ENCODE measurements around the gene NFE2L1.
"Not testable (repeated sequence)": the region's sequence is repeated elsewhere in the genome, so short reads cannot be mapped to it uniquely, and the experiment has no call there.

Gene NFE2L1

DNA sequence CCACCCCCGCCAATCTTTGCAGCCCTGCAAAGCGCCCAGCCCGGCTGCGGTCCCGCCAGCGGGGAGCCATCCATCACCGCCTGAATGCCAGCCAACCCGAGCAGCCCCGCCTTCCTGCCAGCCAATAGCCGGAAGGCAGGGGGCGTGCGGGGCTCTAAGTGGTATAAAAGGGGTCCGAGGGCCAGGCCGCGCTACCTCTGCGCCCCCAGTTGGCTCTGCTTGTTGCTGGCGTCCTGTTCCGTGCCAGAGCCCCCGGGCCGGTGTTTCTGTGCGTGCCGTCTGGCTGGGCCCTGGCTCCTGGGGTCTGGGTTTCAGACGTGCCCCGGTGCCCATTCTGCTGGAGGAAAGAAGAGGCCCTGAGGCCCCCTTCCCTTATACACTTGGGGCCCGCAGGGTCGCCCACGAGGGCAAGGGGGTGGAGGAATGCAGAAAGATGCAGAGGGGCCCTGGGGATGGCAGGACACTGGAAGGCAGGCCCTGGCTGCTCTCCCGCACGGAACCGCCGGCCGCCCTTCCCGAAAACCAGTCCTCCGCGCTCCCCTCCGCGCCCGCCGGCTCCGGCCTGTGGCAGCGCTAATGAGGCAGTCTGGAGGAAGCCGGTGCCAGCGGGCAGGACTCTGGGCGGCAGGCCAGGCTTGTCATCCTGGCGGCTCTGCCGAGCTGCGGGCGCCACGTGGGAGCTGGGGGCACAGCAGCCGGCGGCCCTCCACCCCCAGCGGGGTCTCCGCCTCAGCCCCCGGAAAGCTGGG is 24.6 kb upstream of the NFE2L1 start:
- no peak for DNase-seq (ENCODE audit: low read depth in 2 of 2, low spot score in 1 of 2)

DNA sequence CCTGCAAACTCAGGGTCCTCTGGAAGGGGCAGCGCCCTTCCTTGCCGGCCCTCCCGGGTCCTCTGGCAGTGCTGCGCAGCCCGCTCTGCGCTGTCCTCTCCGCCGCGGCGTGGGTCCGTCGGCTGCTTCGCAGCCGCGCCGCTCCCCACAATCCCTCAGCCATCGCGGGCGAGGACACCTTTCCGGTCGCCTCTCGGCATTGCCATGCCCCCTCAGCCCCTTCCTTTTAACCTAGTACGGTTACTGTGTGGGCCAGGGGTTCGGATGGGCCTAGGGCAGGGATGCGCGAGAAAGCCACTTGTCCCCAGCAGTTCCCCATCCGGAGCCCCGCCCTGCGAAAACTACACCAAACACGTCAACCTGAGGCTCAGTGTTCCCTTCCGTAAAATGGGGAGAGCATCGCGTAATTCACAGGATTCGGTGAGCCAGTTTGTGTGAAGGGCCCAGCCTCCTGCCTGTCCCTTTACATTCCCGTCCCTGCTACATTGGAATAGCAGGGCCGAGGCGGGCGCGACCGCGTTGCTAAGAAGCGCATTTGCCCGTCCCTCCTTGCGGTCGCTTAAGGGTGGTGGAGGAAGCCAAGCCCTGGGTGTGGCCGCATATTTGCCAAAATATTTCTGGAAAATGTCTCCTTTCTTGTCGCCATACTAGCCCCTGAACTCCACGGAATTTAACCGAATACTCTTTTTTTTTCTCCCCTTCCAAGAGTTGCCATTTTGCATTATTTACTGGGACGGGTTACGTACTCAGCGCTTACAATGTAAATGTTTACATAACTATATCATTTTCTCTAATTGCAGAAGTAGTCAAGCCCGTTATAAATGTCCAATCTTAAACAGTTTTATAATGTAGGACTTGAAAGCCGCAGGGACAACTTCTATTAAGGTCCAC is 23.8 kb upstream of the NFE2L1 start:
- no peak for DNase-seq (ENCODE audit: low read depth in 2 of 2, low spot score in 1 of 2)

DNA sequence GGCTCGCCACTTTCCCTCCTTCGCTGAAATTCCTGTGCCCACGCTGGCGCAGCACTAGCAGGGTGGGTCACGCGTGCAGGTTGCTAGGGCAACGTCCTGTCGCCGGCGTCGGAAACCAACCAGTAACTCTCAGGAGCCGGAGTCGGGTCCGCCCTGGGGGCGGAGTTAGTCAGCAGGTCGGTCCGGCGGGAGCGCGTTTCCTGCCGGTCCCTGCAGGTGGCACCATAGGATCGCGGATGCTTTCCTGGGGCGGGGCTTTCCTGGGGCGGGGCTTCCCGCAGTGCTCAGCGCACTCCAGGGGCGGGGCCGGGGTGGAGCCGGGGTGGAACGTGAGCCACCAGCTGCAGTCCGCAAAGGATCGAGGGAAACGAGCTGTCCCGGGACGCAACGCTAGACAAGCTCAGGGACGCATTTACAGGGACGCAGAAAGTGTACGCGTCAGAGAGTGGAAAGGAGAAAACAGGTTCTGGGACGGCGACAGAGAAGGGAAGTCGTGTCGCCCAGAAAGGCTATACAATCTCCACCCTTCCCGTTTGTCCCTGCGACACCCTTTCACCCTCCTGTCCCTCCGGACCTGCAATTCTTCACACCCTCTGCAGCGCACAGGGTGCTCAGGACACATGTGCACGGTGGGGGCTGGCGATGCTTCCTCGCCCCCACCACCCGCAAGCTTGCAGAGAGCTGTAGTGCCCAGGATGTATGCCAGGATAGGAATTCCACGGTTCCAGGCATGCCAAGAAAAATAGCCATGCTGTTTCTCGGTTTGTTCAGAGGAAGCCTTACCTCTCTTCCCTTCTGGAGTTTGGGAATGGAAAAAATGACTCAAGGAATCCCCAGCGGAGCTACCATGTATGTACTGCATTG is 22.9 kb upstream of the NFE2L1 start:
- DNase-seq (ENCODE audit: low read depth in 2 of 2, low spot score in 1 of 2) = peak; percentile 95 to 96

DNA sequence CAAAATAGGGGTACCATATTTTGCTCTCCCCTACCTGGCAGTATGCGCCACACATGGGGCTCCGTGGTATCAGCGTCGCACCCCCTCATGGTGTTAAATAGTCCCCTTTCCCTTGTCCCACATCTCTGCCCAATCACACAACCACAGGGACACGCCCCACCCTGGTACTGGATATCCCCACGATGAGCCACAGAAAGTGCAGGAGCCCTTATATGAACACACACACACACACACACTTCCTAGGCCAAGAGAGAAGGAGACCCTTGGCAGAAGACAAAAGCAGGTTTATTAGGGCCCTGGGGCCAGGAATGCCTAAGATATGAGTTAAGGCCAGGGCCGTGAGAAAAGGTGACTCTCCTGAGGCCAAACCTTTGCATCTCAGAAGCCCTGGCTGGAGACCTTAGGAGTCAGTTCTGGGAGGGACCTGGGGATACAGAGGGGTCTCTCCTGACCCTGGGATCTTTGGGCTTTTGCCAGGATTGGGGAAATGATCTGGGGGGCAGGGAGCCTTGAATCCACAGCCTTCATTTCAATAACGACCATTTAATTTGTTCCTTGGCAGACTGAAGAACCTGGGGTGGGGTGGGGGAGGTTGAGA is 22.2 kb upstream of the NFE2L1 start:
- no peak for DNase-seq (ENCODE audit: low read depth in 2 of 2, low spot score in 1 of 2)

DNA sequence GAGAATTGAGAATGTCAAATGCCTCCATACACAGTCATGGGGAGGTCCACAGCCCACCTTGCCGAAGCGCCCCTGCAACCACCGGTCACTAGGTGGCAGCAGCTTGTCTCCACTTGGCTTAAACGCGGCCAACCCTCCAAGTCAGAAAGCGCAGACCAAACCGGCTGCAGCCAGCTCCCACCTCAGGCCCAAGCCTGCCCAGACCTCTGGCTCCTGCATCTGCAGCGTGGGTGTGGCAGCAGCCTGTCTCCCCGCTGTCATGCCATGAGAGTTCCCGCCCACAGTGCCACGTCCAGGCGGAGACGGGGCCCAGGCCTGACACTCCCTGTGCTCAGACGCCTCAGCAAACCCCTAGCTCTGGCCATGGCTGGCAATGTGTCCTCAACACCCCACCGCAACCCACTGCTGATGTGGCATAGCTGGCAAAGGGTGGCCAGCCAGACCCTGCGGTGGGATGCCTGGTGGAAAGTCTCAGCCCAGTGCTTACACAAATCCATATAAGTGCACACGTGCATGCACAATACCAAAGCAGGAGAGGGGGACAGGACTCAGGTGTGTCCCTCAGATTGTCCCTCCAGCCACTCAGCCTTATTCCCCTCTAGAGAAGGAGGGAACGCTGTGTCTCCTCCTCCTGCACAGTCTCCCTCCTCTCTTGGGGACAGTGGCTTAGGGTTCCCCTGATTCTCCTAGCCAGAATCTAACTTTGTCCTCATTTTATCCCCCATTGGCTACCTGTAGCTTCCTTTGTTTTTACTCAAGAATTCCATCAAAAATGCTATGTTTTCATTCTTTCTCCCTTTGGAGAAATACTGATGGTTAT is 21.4 kb upstream of the NFE2L1 start:
- DNase-seq (ENCODE audit: low read depth in 2 of 2, low spot score in 1 of 2) = peak in 1 of 2 donors; percentile 50

DNA sequence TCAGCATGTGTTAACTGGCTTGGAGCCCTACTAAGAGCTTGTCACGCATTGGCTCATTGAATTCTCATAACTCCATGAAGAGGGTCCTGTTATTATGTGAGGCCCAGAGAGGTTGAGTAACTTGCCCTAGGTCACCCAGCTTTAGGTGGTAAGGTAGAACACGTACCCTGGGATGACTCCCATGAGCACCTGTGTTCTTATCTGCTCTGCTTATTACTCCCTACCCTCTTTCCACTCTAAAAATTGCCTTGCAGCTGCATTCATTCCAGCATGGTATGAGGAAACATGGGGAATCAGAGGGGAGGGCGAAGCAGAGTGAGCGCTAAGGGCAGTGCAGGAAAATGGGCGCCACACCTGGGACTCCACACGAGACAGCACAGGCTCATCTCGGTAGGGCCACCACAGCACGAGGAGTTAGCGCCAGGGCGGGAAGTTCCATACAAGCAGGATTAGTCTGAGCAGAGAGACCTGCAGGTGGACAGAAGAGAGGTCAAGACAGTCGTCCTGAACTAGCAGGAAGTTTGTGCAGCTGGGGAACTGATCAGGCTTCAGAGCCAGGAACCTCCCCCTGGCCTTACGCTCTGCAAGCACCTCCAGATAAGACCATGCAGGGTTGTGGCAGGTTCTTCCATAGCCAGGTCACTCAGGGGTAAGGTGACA is 20.7 kb upstream of the NFE2L1 start:
- DNase-seq (ENCODE audit: low read depth in 2 of 2, low spot score in 1 of 2) = no peak

DNA sequence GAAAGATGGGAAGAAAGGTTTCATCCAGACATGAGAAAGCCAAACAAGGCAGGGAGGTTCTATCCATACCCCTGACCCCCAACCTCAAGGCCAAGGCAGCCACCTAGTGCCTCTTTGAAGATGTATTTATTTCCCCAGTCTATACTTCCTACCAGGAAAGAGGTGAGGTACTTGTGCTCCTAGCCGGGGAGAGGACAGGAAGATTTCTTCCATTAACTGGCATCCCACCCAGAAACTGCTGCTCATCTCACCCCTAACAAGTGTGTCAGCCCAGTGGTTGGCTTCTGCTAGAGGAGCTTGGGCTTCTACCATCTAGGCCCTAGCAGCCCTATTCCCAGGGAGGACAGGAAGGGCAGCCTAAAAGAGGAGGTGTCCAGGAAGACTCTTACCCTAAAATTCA is 19.4 kb upstream of the NFE2L1 start:
- no peak for DNase-seq (ENCODE audit: low read depth in 2 of 2, low spot score in 1 of 2)

DNA sequence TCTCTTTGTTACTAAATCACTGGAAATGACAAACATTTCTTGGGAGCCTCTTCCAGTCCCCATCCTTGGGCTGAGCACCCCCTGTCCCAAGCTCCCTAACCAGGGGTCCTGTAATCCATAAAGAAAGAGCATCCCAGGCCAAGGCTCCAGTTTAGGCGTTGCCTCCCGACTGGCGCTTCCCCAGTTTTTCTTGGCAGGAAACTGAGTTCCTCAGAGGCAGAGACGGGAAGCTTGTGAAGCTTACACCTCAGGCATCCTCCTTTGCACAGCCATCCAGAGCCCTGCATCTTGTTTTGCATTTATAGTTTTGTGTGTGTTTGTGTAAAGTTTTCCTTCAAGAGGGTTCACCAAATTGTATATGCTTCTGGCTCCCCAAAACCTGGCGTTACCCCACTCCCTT is 17.6 kb upstream of the NFE2L1 start:
- no peak for DNase-seq (ENCODE audit: low read depth in 2 of 2, low spot score in 1 of 2)

DNA sequence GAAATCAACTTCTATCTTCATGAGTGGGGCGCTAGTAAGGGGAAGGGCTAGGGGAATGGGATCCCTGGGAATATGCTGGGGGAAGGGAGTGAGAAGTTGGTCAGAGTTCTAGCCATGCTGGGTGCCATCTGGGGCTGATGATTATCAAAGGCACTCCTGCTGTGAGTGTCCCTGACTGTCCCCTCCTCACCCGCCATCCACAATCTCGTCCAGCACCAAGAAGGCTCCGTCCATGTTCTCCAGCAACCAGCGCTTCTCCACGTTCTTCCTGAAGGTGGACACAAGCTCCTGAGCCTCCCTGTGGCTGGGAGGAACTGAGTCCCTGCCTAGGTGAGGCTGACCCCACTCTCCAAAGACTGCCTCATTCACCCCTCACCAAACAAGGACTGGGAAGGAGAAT is 16.2 kb upstream of the NFE2L1 start:
- DNase-seq (ENCODE audit: low read depth in 2 of 2, low spot score in 1 of 2) = no peak

DNA sequence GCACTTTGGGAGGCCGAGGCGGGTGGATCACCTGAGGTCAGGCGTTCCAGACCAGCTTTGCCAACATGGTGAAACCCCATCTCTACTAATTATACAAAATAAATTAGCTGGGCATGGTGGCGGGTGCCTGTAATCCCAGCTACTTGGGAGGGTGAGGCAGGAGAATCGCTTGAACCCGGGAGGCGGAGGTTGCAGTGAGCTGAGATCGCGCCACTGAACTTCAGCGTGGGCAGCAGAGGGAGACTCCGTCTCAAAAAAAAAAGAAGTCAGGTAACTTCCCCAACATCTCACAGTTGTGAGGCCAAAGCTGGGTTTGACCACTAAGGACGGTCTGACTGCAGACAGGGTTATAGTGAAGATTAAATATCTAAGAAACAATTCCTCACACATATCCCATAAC is 13.4 kb upstream of the NFE2L1 start:
- not testable (repeated sequence) for DNase-seq (ENCODE audit: low read depth in 2 of 2, low spot score in 1 of 2)

DNA sequence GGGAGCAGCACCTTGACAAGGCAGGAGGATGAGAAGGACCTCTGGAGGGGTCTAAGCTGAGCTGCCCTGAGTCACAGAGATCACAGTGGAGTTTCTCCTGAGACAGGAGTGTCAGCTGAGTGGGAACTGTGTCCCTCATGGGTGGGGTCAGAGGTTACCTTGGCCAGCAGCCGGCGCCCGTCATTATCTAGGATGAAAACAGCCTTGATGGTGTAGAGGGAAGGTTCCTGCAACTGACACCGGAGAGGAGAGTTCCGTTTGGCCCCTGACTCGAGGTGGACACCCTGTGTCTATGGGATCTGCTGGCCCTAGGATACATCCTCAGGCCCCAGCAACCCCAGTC is 11.5 kb upstream of the NFE2L1 start:
- DNase-seq (ENCODE audit: low read depth in 2 of 2, low spot score in 1 of 2) = no peak

DNA sequence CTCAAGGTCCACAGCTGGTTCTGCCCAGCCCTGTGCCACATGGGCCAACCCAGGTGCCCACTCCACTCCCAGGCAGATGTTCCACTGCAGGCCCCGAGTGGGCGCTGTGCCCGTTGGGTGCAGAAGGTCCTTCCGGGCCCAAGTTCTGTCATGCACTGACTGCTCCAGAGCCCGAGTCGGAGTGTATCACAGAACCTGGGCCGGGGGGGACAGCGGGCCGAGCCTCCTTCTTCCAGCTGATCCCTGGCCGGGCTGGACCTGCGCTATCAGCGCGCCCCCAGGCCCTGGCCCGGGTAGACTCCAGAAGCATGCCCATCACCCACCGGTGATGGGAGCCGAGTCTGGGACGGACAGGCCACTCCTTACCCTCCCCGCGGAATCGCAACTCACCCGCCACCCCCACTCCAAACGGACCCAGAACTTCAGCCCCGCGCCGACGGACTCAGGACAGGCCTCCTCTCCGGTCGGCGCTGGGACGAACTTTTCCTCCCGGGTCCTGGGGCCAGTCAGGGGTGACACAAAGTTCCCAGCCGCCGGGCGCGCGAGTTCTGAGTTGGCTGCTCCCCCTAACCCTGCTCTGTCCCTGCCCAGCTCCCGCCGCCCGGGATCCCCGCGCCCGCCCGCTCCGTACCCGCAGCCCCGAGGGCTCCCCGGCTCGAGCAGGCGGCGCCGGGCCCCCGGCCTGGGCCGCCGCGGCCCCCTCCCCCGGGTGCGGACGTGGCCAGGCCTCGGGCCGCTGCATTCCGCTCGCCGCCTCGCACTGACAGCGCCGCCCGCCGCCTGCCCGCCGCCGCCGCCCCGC is 10.9 kb upstream of the NFE2L1 start, which contains the start of gene COPZ2:
COPZ2 (minus strand) TSS at position 762 of the 802 bp plus-strand sequence; CDS start at position 742, 20 bp downstream.
- peak in 1 of 2 donors; percentile 42 for DNase-seq (ENCODE audit: low read depth in 2 of 2, low spot score in 1 of 2)

DNA sequence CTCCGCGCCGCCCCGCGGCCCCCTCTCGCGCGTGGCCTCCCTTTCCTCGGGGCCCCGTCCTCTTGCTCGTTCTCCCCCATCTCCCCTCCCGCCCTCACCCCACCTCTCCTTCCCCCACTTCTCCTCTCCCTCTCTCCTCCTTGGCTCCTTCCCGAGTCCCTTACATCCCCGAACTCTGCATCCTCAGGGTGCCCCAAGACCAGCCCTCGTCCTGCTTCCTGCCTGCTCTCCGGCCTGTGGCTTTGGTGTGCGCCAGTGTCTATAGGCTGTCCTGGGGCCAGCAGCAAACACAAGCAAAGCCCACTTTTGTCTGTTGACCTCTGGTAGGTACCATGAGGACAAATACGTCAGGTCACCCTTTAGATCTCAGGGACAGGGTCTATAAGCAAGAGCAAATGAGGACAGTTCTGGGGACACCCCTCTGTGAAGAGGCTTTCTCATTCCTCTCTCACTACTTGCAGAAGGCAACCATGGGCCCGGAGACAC is 10.3 kb upstream of the NFE2L1 start:
- no peak for DNase-seq (ENCODE audit: low read depth in 2 of 2, low spot score in 1 of 2)

DNA sequence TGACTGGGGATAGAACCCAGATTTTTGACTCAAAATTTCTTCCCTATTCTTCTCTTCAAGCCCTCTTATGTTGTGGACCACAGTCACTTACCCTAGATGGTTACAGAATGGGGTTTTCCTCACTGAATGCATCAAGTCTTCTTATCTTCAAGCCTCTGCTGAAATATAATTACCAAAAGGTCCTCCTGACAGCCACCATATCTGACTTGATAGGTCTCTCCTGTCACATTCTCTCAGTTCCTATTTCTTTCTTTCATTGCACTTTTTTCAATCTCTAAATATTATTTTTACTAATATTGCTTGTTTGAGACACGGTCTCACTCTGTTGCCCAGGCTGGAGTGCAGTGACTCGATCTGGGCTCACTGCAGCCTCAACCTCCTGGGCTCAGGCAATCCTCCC is 9.5 kb upstream of the NFE2L1 start:
- no peak for DNase-seq (ENCODE audit: low read depth in 2 of 2, low spot score in 1 of 2)

DNA sequence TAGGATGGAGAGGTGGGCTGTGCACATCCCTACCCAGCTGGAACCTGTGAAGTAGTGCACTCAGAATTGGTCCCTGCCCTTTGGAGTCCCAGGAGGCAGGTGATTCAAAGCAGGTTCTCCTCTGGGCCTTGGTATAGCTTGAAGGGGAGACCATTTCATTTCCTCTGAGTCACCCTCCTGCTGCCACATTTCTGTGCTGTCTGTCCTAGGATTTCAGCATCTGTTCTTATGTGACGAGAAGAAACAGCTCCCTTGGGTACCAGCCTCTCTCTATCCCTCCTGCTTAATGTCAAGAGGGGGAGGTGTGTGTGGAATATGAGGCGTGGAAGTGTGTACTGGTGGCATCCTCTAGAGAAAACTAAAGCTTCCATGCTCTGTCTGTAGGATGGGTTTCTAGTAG is 5.0 kb upstream of the NFE2L1 start:
- no peak for DNase-seq (ENCODE audit: low read depth in 2 of 2, low spot score in 1 of 2)

DNA sequence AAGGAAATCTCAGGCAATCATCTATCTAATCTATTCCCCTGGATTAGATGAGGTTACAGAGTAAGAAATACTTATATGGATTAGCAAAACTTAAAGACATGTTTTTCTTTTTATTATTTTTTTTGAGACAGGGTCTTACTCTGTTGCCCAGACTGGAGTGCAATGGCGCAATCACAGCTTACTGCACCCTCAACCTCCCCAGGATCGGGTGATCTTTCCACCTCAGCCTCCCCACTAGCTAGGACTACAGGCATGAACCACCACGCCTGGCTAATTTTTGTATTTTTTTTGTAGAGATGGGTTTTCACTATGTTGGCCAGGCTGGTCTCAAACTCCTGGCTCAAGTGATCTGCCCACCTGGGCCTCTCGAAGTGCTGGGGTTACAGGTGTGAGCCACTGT is 3.3 kb upstream of the NFE2L1 start:
- no peak for DNase-seq (ENCODE audit: low read depth in 2 of 2, low spot score in 1 of 2)

DNA sequence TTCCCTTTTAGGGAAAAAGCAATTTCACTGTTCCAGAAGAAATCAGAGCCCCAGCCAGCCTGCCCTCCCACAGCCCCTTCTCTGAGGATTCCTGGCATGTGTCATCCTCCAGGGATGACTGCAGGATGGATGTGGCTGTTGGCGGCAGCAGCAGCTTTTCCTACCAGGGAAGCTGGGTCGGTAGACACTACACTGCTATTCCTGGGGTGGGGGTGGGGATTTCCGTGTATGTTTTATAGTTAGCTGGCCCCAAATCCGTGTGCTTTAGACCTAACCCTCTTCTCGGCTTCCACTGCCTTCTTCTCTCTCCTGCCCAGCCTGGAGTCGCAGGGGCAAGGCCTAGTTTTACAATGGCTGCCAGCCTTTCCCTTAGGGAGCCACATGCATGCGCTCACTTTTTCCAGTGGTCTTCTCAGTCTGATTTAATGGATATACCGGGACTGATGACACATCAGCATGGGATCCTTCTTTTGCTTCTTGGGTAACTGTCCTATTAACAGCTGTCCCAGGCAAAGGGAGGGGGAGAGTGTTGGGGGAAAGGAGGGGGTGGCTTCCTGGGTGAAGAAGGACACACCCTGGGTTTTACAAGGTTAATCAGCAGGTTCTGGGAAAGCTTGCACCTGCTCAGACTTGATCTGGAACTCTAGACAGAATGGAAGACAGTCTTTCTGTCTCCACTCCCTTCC is 2.7 kb upstream of the NFE2L1 start:
- no peak for DNase-seq (ENCODE audit: low read depth in 2 of 2, low spot score in 1 of 2)

DNA sequence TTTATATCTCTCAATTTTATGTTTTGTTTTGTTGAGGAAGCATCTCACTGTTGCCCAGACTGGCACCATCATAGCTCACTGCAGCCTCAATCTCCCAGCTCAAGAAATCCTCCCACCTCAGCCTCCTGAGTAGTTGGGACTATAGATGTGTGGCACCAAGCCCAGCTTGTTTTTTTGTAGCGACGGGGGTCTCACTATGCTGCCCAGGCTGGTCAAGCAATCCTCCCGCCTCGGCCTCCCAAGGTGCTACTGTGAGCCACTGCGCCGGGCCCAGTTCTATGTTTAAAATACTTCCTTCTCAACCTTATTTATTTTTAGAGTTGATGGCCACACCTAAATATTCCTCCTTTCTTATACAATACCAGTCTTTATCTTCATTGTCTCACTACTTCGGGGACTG is 1.9 kb upstream of the NFE2L1 start:
- no peak for DNase-seq (ENCODE audit: low read depth in 2 of 2, low spot score in 1 of 2)

Measured in stimulated activated CD8-positive, alpha-beta memory T cell treated with anti-CD3 and anti-CD28 coated beads, Interleukin-4, amount 100 ng/mL, for 1 hour (primary cell).